COLO668 (cell line): ENCODE data around the gene ZNF646.

Experiments used
- DNase-seq: peaks from one replicate; lab custom pipeline; 2025; ENCODE audit not compliant: unreplicated experiment; lab: John Stamatoyannopoulos, UW

The ZNF646 gene

DNA sequence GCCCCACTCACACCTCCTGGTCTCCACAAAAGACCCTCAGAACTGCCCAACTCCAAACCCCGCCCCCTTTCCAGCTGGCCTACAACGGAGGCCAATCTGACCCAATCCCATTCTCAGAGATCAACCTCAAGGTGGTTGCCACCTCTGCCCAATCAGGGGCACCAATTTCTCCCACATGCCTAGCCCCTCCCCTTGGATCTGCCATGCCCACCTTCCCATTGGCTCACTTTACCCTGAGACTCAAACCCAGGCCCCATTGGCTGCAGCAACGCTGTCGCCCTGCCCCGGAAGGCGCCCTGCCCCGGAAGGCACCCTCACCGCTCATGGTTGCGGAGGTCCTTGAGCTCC is 10.8 kb upstream of the ZNF646 start:
- DNase-seq, result no peak

GRCh38 chr16:31063843-31064611 is 10.2 kb upstream of the ZNF646 start:
- DNase-seq, result no peak

- DNase-seq, result no peak
Measured at GRCh38 chr16:31064882-31065461, 9.2 kb upstream of the ZNF646 start.

GRCh38 chr16:31067342-31067741 is 6.9 kb upstream of the ZNF646 start:
- DNase-seq, result no peak

GRCh38 chr16:31071861-31072260 is 2.4 kb upstream of the ZNF646 start:
- DNase-seq, result peak; percentile 3

GRCh38 chr16:31072540-31073141 is 1.6 kb upstream of the ZNF646 start:
- DNase-seq, result peak; percentile 43

DNA sequence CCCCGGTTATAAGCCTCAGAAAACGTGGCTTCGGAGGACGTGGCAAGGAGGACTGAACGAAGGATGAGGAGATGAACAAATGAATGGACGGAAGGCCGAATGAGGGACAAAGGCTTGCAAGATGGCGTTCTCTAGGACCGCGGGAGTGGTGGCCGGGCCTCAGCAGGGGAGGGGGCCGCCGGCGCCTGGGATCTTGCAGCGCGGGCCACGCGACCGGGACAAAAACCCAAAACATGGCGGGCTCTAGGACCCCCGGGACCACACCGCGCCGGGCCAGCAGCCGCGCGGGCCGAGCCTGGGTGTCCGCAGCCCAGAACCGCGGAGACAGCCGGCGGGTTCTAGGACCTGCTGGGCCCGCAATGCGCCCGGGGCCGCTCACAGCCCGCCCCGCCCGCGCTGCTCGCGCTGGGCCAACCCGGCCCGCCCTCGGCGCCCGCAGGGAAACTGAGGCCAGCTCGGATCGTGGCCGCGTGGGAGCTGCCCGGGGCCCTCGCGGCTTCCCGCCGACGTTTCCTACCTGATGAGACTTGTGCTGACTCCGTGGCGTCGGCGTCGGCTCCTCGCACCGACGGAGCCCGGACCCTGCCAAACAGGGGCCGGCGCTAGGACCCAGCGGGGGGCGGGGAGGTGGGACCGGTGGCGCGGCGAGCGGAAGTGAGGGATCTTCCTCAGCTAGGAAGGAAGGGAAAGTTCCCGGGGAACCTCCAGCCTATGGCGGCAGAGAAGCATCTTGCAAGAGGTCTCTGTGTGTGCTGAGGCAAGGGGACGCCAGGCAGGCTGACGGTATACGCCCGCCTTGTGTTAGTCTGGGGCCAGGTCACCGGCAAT is 866 bp upstream of the ZNF646 start:
- peak; percentile 95 for DNase-seq

- DNase-seq, result no peak
Measured at GRCh38 chr16:31074814-31075183, 577 bp downstream of the ZNF646 start.

GRCh38 chr16:31076319-31076718 is 2.1 kb downstream of the ZNF646 start:
- no peak for DNase-seq

- no peak for DNase-seq
Measured at GRCh38 chr16:31077024-31077423, 2.8 kb downstream of the ZNF646 start.

- DNase-seq, result no peak
Measured at GRCh38 chr16:31077592-31078396, 3.6 kb downstream of the ZNF646 start.

DNA sequence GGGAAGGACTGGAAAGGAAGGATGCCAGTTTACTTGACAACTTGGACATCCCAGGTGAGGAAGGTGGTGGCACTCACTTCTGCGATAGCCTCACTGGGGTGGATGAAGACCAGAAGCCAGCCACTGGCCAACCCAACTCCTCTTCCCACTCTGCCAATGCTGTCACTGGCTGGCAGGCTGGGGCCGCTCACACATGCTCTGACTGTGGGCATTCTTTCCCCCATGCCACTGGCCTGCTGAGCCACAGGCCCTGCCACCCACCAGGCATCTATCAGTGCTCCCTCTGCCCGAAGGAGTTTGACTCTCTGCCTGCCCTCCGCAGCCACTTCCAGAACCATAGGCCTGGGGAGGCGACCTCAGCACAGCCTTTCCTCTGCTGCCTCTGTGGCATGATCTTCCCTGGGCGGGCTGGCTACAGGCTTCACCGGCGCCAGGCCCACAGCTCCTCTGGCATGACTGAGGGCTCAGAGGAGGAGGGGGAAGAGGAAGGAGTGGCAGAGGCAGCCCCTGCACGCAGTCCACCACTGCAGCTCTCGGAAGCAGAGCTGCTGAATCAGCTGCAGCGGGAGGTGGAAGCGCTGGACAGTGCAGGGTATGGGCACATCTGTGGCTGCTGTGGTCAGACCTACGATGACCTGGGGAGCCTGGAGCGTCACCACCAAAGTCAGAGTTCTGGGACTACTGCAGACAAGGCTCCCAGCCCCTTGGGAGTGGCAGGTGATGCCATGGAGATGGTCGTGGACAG is 4.5 kb downstream of the ZNF646 start:
- DNase-seq, result no peak

GRCh38 chr16:31079342-31079944 is 5.2 kb downstream of the ZNF646 start:
- no peak for DNase-seq

- DNase-seq, result no peak
Measured at GRCh38 chr16:31080035-31080629, 5.9 kb downstream of the ZNF646 start.

- no peak for DNase-seq
Measured at GRCh38 chr16:31080756-31081419, 6.7 kb downstream of the ZNF646 start.

DNA sequence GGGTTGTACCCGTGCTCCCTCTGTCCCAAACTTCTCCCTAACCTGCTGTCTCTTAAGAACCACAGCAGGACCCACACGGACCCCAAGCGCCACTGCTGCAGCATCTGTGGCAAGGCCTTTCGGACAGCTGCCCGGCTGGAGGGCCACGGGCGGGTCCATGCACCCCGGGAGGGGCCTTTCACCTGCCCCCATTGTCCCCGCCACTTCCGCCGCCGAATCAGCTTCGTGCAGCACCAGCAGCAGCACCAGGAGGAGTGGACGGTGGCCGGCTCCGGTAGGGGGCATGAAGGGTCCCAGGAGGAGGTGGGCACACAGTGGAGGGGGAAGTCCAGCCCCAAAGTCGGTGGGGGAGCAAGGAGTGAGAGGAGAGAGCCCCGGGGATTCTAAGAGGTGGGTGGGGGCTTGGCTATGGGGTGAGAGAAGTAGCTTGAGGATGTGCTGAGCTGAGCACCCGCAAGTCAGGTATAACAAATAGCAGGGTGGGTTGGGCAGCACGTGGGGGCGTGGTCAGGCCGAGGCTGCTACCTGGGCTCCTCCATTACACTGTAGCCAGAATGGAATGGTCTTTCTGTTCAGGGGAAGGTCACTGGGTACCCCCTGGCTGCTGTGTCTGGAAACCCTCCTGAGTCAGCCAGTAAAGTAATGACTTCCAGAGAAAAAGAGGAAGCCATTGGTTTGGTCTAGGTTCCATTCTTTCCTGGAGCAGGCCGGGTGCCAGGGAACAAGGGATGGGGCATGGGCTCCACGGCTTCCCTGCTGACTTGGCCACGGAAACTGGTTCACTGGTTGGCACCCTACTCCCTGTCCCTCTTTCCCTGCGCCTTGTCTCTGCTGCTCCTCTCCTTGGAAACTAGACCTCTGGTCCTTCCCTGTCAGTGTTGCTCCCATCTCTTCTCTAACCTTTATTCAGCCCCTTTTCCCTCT is 7.5 kb downstream of the ZNF646 start:
- no peak for DNase-seq

DNA sequence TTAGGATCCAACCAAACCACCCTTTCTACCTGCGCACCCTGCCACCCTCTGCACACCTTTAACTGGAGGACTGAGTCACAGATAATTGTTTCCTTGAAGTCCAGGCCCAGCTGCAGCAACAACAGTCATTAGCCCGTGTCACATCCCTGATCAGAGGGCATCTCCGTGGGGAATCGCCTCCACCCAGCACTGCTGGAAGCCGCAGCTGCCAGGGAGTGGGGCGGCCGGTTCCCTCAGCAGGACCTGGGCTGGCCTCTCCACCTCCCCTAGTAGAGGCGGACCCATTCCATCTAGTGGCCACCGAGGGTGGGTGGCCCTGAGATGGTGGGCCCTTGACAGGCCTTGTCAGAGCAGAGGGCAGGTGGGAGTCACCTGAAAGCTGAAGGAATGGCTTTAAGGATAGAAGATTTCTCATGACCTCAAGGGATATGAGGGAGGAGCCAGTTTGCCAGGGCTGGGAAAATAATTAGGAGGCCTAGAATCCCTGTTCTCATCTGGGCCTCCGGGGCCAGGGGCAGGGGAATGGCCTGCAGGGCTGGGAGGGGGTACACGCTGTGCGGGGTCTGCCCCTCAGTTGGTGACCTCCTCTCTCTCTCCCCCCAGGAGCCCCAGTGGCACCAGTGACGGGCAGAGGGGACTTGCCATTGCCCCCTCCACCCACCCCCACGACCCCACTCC is 8.3 kb downstream of the ZNF646 start:
- no peak for DNase-seq
